ENCODE data around the gene RNF227.
"Not testable (repeated sequence)": the region's sequence is repeated elsewhere in the genome, so short reads cannot be mapped to it uniquely, and the experiment has no call there.

RNF227 gene

DNA sequence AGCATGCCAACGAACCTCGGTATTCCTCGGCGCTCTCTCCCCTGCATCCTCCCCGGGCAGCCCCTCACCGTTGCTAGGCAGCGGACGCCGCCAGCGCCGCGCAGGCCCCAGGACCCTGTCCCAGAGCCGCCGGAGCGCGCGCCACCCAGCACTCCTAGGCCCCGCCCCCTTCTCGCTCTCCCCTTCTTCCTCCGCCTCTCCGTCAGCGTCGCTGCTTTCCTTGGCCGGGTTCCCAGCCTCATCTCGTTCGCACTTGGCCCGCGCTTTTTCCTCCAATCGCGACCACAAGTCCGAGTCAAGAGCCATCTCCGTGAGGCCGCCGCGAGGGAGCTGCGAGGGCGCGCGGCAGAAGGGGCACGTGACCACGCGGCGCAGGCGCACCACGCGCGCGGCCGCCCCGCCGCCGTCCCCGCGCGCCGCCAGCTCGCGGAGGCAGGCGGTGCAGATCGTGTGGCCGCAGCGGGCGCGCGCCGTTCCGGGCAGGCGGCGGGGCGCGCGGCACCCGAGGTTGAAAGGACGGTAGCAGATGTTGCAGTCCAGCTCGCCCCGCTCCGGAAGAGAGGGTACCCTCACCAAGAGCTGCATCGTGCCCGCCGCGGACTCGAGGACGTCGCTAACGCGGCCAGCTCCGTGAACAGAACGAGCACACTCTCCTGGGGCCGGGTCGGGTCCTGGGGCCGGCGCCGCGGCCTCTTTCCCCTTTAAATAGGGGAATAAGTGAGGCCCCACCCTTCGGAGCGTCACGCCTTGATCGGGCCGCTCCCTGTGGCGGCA is at the start of gene RNF227:
Gene RNF227 (minus strand): TSS at position 679 of the 774 bp plus-strand sequence. CDS start 94 bp downstream, at position 585.
- DNase-seq (ENCODE audit: low read depth in 3 of 3): peak; percentile 79 to 90 (median 88)

DNA sequence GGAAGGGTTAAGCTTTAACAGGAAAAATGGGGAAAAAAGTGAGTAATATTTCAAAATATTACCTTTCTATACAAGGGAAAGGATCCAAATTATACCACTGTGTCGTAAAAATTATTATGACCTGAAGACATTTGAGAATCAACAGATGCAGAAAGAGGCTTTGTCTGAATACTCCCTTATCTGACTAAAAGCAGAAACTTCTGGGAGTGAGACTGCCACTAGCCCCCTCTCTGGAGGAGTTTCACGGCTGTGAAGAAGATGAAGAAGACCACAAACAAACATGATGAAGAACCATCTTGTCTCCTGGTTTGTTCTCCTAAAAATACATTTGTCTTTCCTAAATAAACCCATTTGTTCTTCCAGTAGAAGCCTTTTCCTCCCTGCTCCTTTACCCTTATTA is 45.3 kb upstream of the RNF227 start:
- DNase-seq (ENCODE audit: low read depth in 3 of 3): no peak

DNA sequence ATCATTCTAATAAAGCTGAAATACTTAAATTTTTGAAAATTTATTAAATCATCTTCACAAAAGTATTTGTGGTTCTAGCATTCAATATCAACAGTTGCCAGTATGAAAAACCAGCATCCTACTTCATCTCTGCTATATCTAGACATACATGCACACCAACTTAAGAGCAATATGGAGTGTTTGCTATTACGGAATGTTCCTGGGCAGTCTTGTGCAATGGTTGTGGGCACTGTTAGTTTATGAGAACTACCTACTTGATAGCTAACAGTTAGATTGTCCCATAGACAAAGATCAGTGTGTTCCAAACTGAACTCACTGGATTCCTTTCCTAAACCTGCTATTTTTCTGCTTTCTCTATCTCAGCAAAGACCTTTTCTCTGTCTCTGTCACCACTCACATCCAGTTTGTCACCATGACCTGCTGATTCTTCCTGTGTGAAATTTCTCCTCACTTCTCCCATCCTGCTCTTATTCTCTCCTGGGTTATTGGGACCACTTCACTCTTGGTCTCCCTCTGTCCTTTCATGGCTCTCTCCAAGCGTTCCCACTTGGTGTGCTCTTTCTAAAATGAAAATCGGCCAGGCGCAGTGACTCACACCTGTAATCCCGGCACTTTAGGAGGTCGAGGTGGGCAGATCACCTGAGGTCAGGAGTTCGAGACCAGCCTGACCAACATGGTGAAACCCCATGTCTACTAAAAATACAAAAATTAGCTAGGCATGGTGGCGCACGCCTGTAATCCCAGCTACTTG is 43.6 kb upstream of the RNF227 start:
- DNase-seq (ENCODE audit: low read depth in 3 of 3): no peak

DNA sequence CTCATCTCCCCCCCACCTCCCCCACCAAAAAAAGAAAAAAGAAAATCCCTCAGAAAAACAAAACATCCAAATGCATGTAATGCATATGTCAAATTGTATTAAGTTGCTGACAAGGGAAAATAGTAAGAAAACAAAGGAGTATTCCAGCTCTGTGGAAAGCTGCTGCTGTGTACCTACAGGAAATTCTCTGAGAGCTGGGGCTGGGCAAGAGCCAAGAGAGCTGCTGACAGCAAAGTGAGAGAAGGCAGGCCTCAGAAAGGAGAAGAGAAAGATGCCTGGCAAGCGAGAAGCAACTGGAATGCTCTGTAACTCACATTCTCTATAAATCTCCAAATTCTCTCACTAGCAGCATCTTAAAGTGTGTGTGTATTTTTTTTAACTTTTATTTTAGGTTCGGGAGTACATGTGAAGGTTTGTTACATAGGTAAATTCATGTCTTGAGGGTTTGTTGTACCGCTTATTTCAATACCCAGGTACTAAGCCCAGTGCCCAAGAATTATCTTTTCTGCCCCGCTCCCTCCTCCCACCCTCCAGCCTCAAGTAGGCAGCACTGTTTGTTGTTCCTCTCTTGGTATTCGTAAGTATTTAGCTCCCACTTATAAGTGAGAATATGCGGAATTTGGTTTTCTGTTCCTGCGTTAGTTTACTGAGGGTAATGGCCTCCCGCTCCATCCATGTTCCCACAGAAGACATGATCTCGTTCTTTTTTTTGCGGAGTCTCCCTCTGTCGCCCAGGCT is 40.3 kb upstream of the RNF227 start:
- no peak for DNase-seq (ENCODE audit: low read depth in 3 of 3)

DNA sequence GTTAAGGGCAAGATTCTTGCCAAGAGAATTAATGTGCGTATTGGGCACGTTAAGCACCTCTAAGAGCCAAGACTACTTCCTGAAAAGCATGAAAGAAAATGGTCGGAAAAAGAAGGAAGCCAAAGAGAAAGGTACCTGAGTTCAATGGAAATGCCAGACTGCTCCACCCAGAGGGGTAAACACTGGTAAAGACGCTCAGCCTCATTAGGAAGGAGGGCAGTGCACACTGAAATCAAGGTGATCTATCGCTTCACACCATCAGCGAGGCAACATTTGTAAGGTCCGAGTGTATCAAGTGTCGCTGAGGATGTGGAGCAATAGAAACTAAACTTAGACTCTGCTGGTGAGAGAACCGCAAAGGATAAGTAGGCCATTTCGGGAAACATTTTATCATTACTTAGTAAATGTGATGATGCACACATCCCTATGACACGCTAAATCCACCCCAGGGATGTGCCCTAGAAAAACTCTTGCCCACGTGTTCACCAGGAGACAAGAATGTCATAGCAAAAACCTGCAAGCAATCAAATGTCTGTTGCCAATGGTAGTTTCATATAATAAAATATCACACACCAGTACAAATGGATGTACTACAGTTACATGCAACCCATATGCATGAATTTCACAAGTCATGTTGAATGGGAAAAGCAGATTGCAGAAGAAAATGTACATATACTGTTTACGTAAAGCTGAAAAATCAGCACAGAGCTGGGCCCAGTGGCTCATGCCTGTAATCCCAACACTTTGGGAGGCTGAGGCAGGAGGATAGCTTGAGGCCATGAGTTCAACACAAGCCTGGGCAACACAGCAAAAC is 39.5 kb upstream of the RNF227 start:
- DNase-seq (ENCODE audit: low read depth in 3 of 3): no peak

DNA sequence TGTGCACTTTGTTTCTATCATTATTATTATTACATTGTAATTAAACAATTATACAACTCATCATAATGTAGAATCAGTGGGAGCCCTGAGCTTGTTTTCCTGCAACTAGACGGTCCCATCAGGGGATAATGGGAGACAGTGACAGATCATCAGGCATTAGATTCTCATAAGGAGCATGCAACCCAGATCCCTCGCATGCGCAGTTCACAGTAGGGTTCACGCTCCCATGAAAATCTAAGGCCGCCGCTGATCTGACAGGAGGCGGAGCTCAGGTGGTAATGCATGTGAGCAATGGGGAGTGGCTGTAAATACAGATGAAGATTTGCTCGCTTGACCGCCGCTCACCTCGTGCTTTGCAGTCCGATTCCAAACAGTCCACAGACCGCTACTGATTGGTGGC is 37.2 kb upstream of the RNF227 start:
- not testable (repeated sequence) for DNase-seq (ENCODE audit: low read depth in 3 of 3)

DNA sequence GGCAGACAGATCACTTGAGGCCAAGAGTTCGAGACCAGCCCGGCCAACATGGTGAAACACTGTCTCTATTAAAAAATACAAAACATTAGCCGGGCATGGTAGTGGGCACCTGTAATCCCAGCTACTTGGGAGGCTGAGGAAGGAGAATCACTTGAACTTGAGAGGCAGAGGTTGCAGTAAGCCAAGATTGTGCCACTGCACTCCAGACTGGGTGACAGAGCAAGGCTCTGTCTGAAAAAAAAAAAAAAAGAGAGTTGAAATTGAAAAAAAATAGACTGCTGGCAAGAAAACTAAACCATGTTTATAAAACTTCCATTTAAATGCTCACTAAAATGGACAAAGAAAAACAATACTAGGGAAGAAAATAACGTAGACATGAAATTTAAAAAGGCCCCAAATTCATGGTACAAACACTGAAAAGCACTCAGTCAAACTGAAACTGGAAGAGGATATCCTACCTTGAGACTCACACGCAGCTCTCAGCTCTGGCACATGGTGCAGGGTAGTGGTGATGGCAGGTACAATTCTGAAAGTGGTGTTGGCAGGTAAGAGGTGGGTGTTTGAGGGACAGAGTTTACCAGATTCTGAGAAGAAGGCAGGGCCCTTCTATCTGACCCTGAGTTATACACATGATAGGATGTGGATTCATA is 35.2 kb upstream of the RNF227 start:
- DNase-seq (ENCODE audit: low read depth in 3 of 3): peak in 1 of 3 donors; percentile 41

DNA sequence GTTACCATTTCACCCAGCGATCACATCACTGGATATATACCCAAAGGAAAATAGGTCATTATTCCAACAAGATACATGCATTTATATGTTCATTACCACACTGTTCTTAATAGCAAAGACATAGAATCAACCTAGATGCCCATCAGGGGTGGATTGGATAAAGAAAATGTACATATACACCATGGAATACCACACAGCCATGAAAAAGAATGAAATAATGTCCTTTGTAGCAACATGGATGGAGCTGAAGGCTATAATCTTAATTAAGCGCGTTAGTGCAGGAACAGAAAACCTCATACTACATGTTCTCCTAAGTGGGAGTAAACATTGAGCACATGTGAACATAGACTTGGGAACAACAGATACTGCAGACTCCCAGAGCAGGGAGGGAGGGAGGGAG is 34.5 kb upstream of the RNF227 start:
- DNase-seq (ENCODE audit: low read depth in 3 of 3): no peak

DNA sequence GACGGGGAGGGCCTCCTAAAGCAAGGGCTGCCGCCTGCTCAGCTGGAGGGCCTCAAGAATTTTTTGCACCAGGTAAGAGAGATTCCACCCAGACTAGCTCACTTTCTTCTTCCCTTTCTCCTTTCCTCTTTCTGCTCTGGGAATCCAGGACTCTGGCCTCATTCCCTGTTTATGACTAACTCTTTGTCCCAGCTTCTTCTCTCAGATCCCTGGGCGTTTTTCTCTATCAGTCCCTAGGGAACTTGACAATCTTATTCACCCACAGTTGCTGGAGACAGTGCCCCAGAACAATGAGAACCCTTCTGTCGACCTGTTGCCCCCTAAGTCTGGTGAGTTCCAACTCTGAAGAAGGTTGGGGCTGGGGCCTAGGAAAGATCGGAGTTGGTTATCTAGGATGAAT is 31.6 kb upstream of the RNF227 start:
- no peak for DNase-seq (ENCODE audit: low read depth in 3 of 3)

DNA sequence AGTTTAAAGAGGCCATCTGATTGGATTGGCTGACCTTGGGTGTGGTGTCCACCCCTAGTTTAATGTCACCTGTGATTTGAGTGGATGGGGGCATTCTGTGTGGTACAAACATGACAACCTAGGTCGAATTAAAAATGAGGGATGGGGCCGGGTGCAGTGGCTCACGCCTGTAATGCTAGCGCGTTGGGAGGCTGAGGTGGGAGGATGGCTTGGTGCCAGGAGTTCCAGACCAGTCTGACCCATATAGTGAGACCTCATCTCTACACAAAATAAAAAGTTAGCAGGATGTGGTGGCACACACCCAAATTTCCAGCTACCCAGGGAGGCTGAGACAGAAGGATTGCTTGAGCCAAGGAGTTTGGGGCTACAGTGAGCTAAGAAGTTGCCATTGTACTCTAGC is 30.4 kb upstream of the RNF227 start:
- no peak for DNase-seq (ENCODE audit: low read depth in 3 of 3)

DNA sequence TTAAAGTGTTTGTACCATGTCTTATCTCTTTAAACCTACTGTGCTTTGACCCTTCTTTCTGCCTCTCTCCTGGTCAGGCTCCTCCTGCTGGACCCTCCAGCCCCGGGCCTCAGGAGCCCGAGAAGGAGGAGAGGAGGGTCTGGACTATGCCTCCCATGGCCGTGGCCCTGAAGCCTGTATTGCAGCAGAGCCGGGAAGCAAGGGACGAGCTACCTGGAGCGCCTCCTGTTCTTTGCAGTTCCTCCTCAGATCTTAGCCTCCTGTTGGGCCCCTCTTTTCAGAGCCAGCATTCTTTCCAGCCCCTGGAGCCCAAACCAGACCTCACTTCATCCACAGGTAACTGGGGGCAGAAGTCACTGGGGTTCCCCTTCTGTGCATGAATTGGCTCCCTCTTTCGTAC is 29.6 kb upstream of the RNF227 start:
- DNase-seq (ENCODE audit: low read depth in 3 of 3): no peak

DNA sequence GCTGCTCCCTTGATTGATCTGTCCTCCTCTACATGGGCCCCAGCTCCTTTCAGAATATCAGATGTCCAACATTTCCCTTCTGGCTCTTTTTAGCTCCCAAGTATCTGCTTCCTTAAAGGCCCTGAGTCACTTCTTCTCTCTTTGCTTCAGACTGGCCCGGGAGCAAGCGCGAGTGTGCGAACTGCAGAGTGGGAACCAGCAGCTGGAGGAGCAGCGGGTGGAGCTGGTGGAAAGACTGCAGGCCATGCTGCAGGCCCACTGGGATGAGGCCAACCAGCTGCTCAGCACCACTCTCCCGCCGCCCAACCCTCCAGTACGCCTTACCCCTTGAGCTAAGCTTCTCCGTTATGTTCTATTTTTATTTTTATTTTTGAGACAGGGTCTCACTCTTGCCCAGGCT is 28.2 kb upstream of the RNF227 start:
- no peak for DNase-seq (ENCODE audit: low read depth in 3 of 3)

DNA sequence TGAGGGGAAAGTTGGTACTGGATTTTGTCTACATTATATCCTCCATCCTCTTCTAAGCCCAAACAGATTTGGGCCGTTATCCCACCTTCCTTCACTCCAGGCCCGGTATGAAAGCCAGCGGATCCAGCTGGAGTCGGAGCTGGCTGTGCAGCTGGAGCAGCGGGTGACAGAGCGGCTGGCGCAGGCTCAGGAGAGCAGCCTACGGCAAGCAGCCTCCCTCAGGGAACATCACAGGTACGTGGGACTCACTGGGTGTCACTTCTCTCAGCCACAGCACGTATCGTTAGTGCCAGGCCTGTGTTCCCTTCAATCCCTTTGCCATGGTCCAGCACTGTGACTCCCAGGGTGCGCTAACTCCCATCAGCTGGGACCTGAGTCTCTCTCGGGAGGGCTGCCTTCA is 27.2 kb upstream of the RNF227 start:
- DNase-seq (ENCODE audit: low read depth in 3 of 3): no peak

DNA sequence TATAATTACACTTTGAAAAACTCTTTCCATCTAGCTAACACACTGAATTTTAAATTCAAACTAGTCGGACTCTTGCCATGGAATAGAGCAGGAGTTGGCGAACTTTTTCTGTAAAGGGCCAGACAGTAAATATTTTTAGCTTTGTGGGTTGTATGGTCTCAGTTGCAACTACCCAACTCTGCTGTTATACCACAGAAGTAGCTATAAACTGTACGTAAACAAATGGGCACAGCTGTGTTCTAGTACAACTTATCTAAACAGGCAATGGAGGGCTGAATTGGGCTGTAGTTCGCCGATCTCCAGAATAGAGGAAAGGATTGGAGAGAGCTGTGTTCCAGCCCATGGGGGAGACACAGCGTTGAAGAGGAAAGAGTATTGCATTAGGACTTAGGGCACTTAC is 24.7 kb upstream of the RNF227 start:
- DNase-seq (ENCODE audit: low read depth in 3 of 3): no peak

DNA sequence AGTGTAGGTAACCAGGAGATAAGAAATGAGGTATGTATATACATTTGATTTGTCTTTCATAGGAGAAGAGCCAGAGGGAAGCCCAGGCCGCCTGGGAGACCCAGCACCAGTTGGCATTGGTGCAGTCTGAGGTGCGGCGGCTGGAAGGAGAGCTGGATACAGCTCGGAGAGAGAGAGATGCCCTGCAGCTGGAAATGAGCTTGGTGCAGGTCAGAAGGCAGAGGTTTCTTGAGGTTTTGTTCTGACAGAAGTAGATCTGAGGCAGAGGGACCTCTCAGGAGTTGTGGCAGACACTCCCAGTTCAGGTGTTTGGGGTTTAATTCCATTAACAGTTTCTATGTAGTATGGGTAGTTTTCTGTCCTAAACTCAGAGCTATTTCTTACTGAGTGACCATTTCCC is 23.9 kb upstream of the RNF227 start:
- DNase-seq (ENCODE audit: low read depth in 3 of 3): no peak

DNA sequence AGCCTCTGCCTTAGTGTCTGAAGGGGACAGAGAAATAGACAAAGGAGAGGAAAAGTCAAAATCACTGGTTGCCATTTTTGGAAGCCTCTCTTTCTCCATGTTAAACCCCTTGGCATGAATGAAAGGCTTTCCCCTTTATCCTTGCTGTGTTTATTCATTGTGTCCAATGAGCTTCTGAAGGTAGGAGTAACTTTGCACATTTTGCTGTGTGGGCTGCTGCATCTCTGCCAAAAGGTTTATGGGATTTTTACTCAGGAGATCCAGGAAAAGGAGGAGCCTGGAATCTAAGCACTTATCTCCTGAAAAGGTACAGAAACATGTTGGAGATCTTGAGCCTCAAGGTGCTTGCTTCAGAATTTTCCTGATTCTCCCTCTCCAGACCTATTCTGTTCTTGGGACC is 19.8 kb upstream of the RNF227 start:
- DNase-seq (ENCODE audit: low read depth in 3 of 3): no peak

DNA sequence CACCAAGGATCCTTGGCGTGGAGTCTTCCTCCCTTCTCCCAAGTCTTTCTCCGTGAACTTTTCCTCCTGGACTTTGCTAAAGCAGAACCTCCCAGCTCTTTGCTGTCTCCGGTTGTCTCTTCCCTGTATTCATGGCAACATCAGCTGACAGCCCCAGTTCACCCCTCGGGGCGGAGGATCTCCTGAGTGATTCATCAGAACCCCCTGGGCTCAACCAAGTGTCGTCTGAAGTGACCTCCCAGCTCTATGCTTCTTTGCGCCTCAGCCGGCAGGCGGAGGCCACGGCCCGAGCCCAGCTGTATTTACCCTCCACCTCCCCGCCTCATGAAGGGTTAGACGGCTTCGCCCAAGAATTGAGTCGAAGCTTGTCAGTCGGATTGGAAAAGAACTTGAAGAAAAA is 16.9 kb upstream of the RNF227 start:
- no peak for DNase-seq (ENCODE audit: low read depth in 3 of 3)

DNA sequence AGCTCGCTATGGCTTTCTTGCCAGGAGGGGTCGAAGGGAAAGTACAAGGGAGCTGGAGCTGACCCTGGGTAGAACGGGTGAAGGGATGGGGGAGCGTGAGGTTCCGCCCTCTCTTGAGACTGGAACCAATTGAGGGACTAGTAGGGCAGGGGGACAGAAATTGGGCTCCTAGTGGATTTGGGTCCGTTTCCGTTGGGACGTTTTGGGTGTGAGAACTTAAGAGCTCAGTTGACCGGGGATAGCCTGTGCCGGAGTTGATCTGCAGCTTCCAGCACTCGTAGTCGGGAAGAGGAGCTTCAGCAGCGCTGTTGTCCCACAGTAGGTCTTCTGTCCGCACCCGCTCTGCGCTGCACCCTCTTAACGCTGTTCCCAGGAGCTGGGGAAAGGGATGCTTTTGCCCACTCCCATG is 16.4 kb upstream of the RNF227 start:
- no peak for DNase-seq (ENCODE audit: low read depth in 3 of 3)

DNA sequence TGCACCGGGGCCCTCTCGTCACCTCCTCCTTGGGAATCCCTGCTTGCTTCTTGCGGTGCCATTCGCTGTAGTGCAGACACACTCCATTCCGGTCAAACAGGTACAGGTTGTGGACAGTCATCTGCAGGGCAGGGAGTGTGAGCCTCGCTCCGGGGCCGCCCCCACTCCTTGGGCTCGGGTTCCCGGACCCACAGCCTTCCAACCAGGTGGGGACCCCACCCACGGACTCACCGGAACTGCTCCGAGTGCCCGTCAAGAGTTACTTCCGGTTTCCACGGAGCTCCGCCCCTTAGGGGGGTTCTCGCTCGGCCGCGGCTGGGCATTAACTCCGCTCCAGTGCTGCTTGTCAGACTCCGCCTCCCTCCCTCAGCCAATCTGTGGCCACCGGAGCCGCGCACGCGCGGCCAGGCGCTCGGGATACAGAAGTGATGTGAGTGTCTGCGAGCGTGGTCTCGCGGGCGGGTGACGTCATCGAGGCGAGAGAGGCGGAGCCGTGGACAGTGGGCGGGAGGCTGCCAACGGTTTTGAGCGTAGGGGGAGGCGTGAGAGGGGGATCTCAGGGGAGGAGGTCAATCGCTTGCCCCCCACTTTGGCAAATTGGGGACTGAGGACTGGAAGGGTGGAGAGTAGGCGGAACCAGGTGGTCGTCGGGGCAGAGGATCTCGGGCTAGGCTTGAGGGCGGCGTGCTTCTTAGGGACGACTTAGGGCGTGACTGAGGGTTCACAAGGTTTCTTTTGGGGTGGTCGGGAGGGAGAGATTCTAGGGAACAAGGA is 15.8 kb upstream of the RNF227 start, which contains the start of the genes CNTROB and TRAPPC1:
Gene CNTROB (plus strand): TSS at position 498 of the 774 bp plus-strand sequence. CDS start 874 bp downstream, outside the sequence.
Gene TRAPPC1 (minus strand): TSS at position 238 of the 774 bp plus-strand sequence. CDS start 117 bp downstream, at position 121.
- peak; percentile 98 to 99 (median 99) for DNase-seq (ENCODE audit: low read depth in 3 of 3)

All from stimulated activated CD4-positive, alpha-beta T cell treated with anti-CD3 and anti-CD28 coated beads, TNF-alpha, amount 100 ng/mL, for 48 hours (primary cell).